PC-3 (cell line): ENCODE measurements around the gene CMC2.

Source experiments
- CTCF ChIP-seq: fragments of 300-600 bp; sonication (generic); conservative IDR thresholded peaks from 2 replicates; pipeline ENCODE4 v1.5.1; 2017; ENCODE audit warnings: antibody characterized with exemption, low read depth, mild to moderate bottlenecking, low read length
- EZH2 ChIP-seq: fragments of 300-600 bp; sonication (generic); IDR thresholded peaks from one replicate; pipeline ENCODE4 v1.6.1; 2017; ENCODE audit warnings: antibody characterized with exemption, mild to moderate bottlenecking, low read length; ENCODE audit not compliant: unreplicated experiment
- EZH2phosphoT487 ChIP-seq: fragments of 300-600 bp; sonication (generic); IDR thresholded peaks from 2 replicates; pipeline ENCODE4 v1.6.1; 2018; ENCODE audit warnings: mild to moderate bottlenecking, antibody characterized with exemption, low read length, borderline replicate concordance

- TF ChIP-seq CTCF (no peak), EZH2 (no peak), EZH2phosphoT487 (no peak)
Measured at GRCh38 chr16:80997139-80997798, 9.4 kb downstream of the CMC2 start.
